ENCODE data around the gene RGS5. TPM values are rescaled to one million over a fixed set of nuclear protein-coding genes. Genes with fewer than 3 reads are reported as not detected.

Gene RGS5
- total and polyA plus RNA-seq, 5 donors from 2014 or later: 1.8 to 4.1 (median 2.4) TPM

GRCh38 chr1:163197022-163197421, 5.7 kb downstream of the RGS5 start:
- Mint-ChIP-seq H3K9me3 (no peaks in the 10 kb centered on the region), H3K4me3 (no peak overlapping the region), H3K36me3 (no peaks in the 10 kb centered on the region), H3K4me1 (no peaks in the 10 kb centered on the region), H3K27ac (no peak overlapping the region), H3K27me3 (peaks cover 6% of the 10 kb centered on the region)
- ATAC-seq (ENCODE audit: low read depth in 2 of 2) (no peak), DNase-seq (no peak)
- H3K27me3 ChIP-seq (ENCODE audit: control insufficient read depth, insufficient read depth, low read length): no peaks in the 10 kb centered on the region
- H3K9me3 ChIP-seq (ENCODE audit: control insufficient read depth in 2 of 2, low read length in 2 of 2): no peaks in the 10 kb centered on the region
- H3K27ac ChIP-seq (ENCODE audit: insufficient read depth, low read length, poor library complexity, severe bottlenecking): no peak overlapping the region
- no peaks in the 10 kb centered on the region for H3K36me3 ChIP-seq (ENCODE audit: control insufficient read depth, insufficient read depth, low read length)
- H3K4me3 ChIP-seq (ENCODE audit: low read depth, low read length): no peak overlapping the region
- H3K4me1 ChIP-seq (ENCODE audit: control insufficient read depth, insufficient read depth, low read length, poor library complexity, severe bottlenecking): no peaks in the 10 kb centered on the region

GRCh38 chr1:163196449-163196787, 6.3 kb downstream of the RGS5 start:
- H3K4me3 Mint-ChIP-seq: no peak overlapping the region
- no peak overlapping the region for H3K27ac ChIP-seq (ENCODE audit: insufficient read depth, low read length, poor library complexity, severe bottlenecking)
- no peaks in the 10 kb centered on the region for H3K9me3 ChIP-seq (ENCODE audit: control insufficient read depth in 2 of 2, low read length in 2 of 2)
- no peaks in the 10 kb centered on the region for H3K4me1 ChIP-seq (ENCODE audit: control insufficient read depth, insufficient read depth, low read length, poor library complexity, severe bottlenecking)
- no peaks in the 10 kb centered on the region for H3K9me3 Mint-ChIP-seq
- no peak overlapping the region for H3K27ac Mint-ChIP-seq
- no peaks in the 10 kb centered on the region for H3K4me1 Mint-ChIP-seq
- ATAC-seq (ENCODE audit: low read depth in 2 of 2) (no peak), DNase-seq (no peak)
- H3K36me3 ChIP-seq (ENCODE audit: control insufficient read depth, insufficient read depth, low read length): no peaks in the 10 kb centered on the region
- H3K27me3 Mint-ChIP-seq: peaks cover 4% of the 10 kb centered on the region
- no peaks in the 10 kb centered on the region for H3K27me3 ChIP-seq (ENCODE audit: control insufficient read depth, insufficient read depth, low read length)
- no peak overlapping the region for H3K4me3 ChIP-seq (ENCODE audit: low read depth, low read length)
- H3K36me3 Mint-ChIP-seq: no peaks in the 10 kb centered on the region

- no peak overlapping the region for H3K27ac ChIP-seq (ENCODE audit: insufficient read depth, low read length, poor library complexity, severe bottlenecking)
- H3K4me1 ChIP-seq (ENCODE audit: control insufficient read depth, insufficient read depth, low read length, poor library complexity, severe bottlenecking): no peaks in the 10 kb centered on the region
- DNase-seq (no peak), ATAC-seq (ENCODE audit: low read depth in 2 of 2) (no peak)
- H3K9me3 ChIP-seq (ENCODE audit: control insufficient read depth in 2 of 2, low read length in 2 of 2): no peaks in the 10 kb centered on the region
- no peaks in the 10 kb centered on the region for H3K27me3 ChIP-seq (ENCODE audit: control insufficient read depth, insufficient read depth, low read length)
- Mint-ChIP-seq H3K4me3 (no peak overlapping the region), H3K27me3 (peaks cover 4% of the 10 kb centered on the region), H3K27ac (no peak overlapping the region), H3K4me1 (no peaks in the 10 kb centered on the region), H3K9me3 (no peaks in the 10 kb centered on the region), H3K36me3 (no peaks in the 10 kb centered on the region)
- no peak overlapping the region for H3K4me3 ChIP-seq (ENCODE audit: low read depth, low read length)
- H3K36me3 ChIP-seq (ENCODE audit: control insufficient read depth, insufficient read depth, low read length): no peaks in the 10 kb centered on the region
These were observed 6.8 kb downstream of the RGS5 start for GRCh38 chr1:163195728-163196448.

- Histone ChIP-seq H3K27ac (ENCODE audit: insufficient read depth, low read length, poor library complexity, severe bottlenecking) (no peak overlapping the region), H3K36me3 (ENCODE audit: control insufficient read depth, insufficient read depth, low read length) (no peaks in the 10 kb centered on the region), H3K4me3 (ENCODE audit: low read depth, low read length) (no peak overlapping the region), H3K9me3 (ENCODE audit: control insufficient read depth in 2 of 2, low read length in 2 of 2) (no peaks in the 10 kb centered on the region), H3K27me3 (ENCODE audit: control insufficient read depth, insufficient read depth, low read length) (no peaks in the 10 kb centered on the region), H3K4me1 (ENCODE audit: control insufficient read depth, insufficient read depth, low read length, poor library complexity, severe bottlenecking) (no peaks in the 10 kb centered on the region)
- no peaks in the 10 kb centered on the region for H3K36me3 Mint-ChIP-seq
- H3K4me1 Mint-ChIP-seq: no peaks in the 10 kb centered on the region
- ATAC-seq (ENCODE audit: low read depth in 2 of 2): no peak
- H3K4me3 Mint-ChIP-seq: no peak overlapping the region
- no peak for DNase-seq
- H3K27me3 Mint-ChIP-seq: no peaks in the 10 kb centered on the region
- H3K27ac Mint-ChIP-seq: no peak overlapping the region
- H3K9me3 Mint-ChIP-seq: no peaks in the 10 kb centered on the region
These were observed 11.4 kb downstream of the RGS5 start for GRCh38 chr1:163191301-163191700.

- H3K9me3 ChIP-seq (ENCODE audit: control insufficient read depth in 2 of 2, low read length in 2 of 2): no peaks in the 10 kb centered on the region
- Mint-ChIP-seq H3K4me1 (no peaks in the 10 kb centered on the region), H3K27ac (no peak overlapping the region), H3K27me3 (peaks cover 5% of the 10 kb centered on the region), H3K4me3 (no peak overlapping the region), H3K36me3 (no peaks in the 10 kb centered on the region), H3K9me3 (no peaks in the 10 kb centered on the region)
- H3K4me1 ChIP-seq (ENCODE audit: control insufficient read depth, insufficient read depth, low read length, poor library complexity, severe bottlenecking): no peaks in the 10 kb centered on the region
- H3K4me3 ChIP-seq (ENCODE audit: low read depth, low read length): no peak overlapping the region
- no peaks in the 10 kb centered on the region for H3K36me3 ChIP-seq (ENCODE audit: control insufficient read depth, insufficient read depth, low read length)
- ATAC-seq (ENCODE audit: low read depth in 2 of 2) (no peak), DNase-seq (no peak)
- no peak overlapping the region for H3K27ac ChIP-seq (ENCODE audit: insufficient read depth, low read length, poor library complexity, severe bottlenecking)
- H3K27me3 ChIP-seq (ENCODE audit: control insufficient read depth, insufficient read depth, low read length): no peaks in the 10 kb centered on the region
These were observed 13.8 kb downstream of the RGS5 start for GRCh38 chr1:163188947-163189346.

GRCh38 chr1:163187849-163188248, 14.9 kb downstream of the RGS5 start:
- Histone ChIP-seq H3K4me3 (ENCODE audit: low read depth, low read length) (no peak overlapping the region), H3K4me1 (ENCODE audit: control insufficient read depth, insufficient read depth, low read length, poor library complexity, severe bottlenecking) (no peaks in the 10 kb centered on the region), H3K36me3 (ENCODE audit: control insufficient read depth, insufficient read depth, low read length) (no peaks in the 10 kb centered on the region), H3K27ac (ENCODE audit: insufficient read depth, low read length, poor library complexity, severe bottlenecking) (no peak overlapping the region), H3K9me3 (ENCODE audit: control insufficient read depth in 2 of 2, low read length in 2 of 2) (no peaks in the 10 kb centered on the region), H3K27me3 (ENCODE audit: control insufficient read depth, insufficient read depth, low read length) (no peaks in the 10 kb centered on the region)
- H3K27me3 Mint-ChIP-seq: peaks cover 5% of the 10 kb centered on the region
- DNase-seq: no peak
- H3K27ac Mint-ChIP-seq: no peak overlapping the region
- no peaks in the 10 kb centered on the region for H3K4me1 Mint-ChIP-seq
- no peak for ATAC-seq (ENCODE audit: low read depth in 2 of 2)
- H3K36me3 Mint-ChIP-seq: no peaks in the 10 kb centered on the region
- H3K4me3 Mint-ChIP-seq: no peak overlapping the region
- H3K9me3 Mint-ChIP-seq: no peaks in the 10 kb centered on the region

- no peaks in the 10 kb centered on the region for H3K4me1 Mint-ChIP-seq
- H3K36me3 Mint-ChIP-seq: no peaks in the 10 kb centered on the region
- ATAC-seq (ENCODE audit: low read depth in 2 of 2) (no peak), DNase-seq (no peak)
- Histone ChIP-seq H3K9me3 (ENCODE audit: control insufficient read depth in 2 of 2, low read length in 2 of 2) (no peaks in the 10 kb centered on the region), H3K27me3 (ENCODE audit: control insufficient read depth, insufficient read depth, low read length) (no peaks in the 10 kb centered on the region), H3K4me1 (ENCODE audit: control insufficient read depth, insufficient read depth, low read length, poor library complexity, severe bottlenecking) (no peaks in the 10 kb centered on the region), H3K27ac (ENCODE audit: insufficient read depth, low read length, poor library complexity, severe bottlenecking) (no peak overlapping the region), H3K4me3 (ENCODE audit: low read depth, low read length) (no peak overlapping the region), H3K36me3 (ENCODE audit: control insufficient read depth, insufficient read depth, low read length) (no peaks in the 10 kb centered on the region)
- H3K27me3 Mint-ChIP-seq: peaks cover 5% of the 10 kb centered on the region
- H3K9me3 Mint-ChIP-seq: no peaks in the 10 kb centered on the region
- no peak overlapping the region for H3K4me3 Mint-ChIP-seq
- H3K27ac Mint-ChIP-seq: no peak overlapping the region
These were observed 15.9 kb downstream of the RGS5 start for GRCh38 chr1:163186862-163187261.

- no peak for ATAC-seq (ENCODE audit: low read depth in 2 of 2)
- Mint-ChIP-seq H3K4me3 (no peak overlapping the region), H3K36me3 (no peaks in the 10 kb centered on the region), H3K27me3 (peaks cover 8% of the 10 kb centered on the region), H3K4me1 (no peaks in the 10 kb centered on the region), H3K9me3 (no peaks in the 10 kb centered on the region), H3K27ac (no peak overlapping the region)
- Histone ChIP-seq H3K4me1 (ENCODE audit: control insufficient read depth, insufficient read depth, low read length, poor library complexity, severe bottlenecking) (no peaks in the 10 kb centered on the region), H3K4me3 (ENCODE audit: low read depth, low read length) (no peak overlapping the region), H3K9me3 (ENCODE audit: control insufficient read depth in 2 of 2, low read length in 2 of 2) (no peaks in the 10 kb centered on the region), H3K36me3 (ENCODE audit: control insufficient read depth, insufficient read depth, low read length) (no peaks in the 10 kb centered on the region), H3K27me3 (ENCODE audit: control insufficient read depth, insufficient read depth, low read length) (no peaks in the 10 kb centered on the region), H3K27ac (ENCODE audit: insufficient read depth, low read length, poor library complexity, severe bottlenecking) (no peak overlapping the region)
- DNase-seq: no peak
These were observed 20.3 kb downstream of the RGS5 start for GRCh38 chr1:163182330-163182949.
